Measurements from ENCODE around the gene BICD2. TPM values are rescaled to one million over a fixed set of nuclear protein-coding genes. Genes with fewer than 3 reads are reported as not detected.

The BICD2 gene
- total and polyA plus RNA-seq, 10 of the 15 experiments (the other 5 are each of a cell fraction or from before 2014, with no cell fraction given) = 5.3 to 25.5 (median 14.4) TPM

DNA sequence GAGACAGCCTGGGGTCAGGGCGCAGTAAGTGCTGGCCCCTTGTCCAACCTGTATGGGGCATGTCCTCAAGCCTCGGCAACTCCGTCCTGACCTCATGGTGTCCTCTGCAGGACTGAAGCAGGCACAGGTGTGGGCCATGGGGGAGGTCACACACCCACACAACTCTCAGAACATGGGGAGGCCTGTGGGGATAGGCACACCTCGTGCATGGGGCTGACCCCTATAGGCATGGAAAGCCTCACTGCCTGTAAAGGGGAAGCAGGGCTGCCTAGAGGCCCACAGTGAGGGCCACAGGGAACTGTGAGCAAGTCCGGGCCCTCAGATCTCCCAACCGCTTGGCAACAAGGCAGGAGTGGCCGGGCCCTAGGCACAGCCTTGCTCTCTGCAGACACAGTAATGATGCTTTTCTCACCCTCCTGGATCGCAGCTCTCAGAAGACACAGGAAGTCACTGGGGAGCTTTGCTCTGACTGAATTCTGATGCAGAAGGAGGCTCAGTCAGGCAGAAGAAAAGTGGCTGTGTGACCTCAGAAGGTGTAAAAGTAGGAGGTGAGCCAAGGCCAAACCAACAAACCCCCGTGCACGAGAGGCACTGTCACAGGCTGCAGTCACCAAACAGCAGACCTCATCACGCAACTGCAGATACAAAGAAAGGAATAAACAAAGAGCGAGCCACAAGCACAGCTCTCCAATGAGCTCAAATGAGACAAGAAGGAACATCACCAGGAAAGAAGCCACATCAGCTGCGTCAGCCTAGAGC, 100.1 kb downstream of the BICD2 start (continued):
- TF ChIP-seq STAT1 (conservative IDR thresholded peaks at IDR 0.05) (no peak), NFIC (IDR thresholded peaks at IDR 0.05; ENCODE audit: low read depth, low read length) (no peak), TCF7 (IDR thresholded peaks at IDR 0.05; ENCODE audit: borderline replicate concordance) (no peak), ATF2 (IDR thresholded peaks at IDR 0.05; ENCODE audit: low read length) (no peak), MEF2A (IDR thresholded peaks at IDR 0.05; ENCODE audit: insufficient read depth, low read depth, low read length) (no peak), SIX5 (IDR thresholded peaks at IDR 0.05; ENCODE audit: low read depth, low read length, severe bottlenecking) (no peak), SIN3A (IDR thresholded peaks at IDR 0.05; ENCODE audit: low read depth, low read length) (no peak), CREB1 (IDR thresholded peaks at IDR 0.05; ENCODE audit: low read depth) (peak; percentile 74), TAF1 (IDR thresholded peaks at IDR 0.05; ENCODE audit: borderline replicate concordance, low read depth, low read length) (no peak), IKZF2 (IDR thresholded peaks at IDR 0.05) (no peak), REST (IDR thresholded peaks at IDR 0.05; ENCODE audit: low read depth, low read length) (no peak), BHLHE40 (IDR thresholded peaks at IDR 0.05; ENCODE audit: borderline replicate concordance in 1 of 2, low read depth in 2 of 2, low read length in 1 of 2) (peak; percentile 29 to 70; a peak in 2 of 4 replicates), CEBPB (IDR thresholded peaks at IDR 0.05; ENCODE audit: borderline replicate concordance in 1 of 2, low read depth in 2 of 2, low read length in 2 of 2) (no peak)
- TF ChIP-seq, protein P1, sequence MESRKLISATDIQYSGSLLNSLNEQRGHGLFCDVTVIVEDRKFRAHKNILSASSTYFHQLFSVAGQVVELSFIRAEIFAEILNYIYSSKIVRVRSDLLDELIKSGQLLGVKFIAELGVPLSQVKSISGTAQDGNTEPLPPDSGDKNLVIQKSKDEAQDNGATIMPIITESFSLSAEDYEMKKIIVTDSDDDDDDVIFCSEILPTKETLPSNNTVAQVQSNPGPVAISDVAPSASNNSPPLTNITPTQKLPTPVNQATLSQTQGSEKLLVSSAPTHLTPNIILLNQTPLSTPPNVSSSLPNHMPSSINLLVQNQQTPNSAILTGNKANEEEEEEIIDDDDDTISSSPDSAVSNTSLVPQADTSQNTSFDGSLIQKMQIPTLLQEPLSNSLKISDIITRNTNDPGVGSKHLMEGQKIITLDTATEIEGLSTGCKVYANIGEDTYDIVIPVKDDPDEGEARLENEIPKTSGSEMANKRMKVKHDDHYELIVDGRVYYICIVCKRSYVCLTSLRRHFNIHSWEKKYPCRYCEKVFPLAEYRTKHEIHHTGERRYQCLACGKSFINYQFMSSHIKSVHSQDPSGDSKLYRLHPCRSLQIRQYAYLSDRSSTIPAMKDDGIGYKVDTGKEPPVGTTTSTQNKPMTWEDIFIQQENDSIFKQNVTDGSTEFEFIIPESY (IDR thresholded peaks at IDR 0.05) = no peak
- TF ChIP-seq, protein P2, sequence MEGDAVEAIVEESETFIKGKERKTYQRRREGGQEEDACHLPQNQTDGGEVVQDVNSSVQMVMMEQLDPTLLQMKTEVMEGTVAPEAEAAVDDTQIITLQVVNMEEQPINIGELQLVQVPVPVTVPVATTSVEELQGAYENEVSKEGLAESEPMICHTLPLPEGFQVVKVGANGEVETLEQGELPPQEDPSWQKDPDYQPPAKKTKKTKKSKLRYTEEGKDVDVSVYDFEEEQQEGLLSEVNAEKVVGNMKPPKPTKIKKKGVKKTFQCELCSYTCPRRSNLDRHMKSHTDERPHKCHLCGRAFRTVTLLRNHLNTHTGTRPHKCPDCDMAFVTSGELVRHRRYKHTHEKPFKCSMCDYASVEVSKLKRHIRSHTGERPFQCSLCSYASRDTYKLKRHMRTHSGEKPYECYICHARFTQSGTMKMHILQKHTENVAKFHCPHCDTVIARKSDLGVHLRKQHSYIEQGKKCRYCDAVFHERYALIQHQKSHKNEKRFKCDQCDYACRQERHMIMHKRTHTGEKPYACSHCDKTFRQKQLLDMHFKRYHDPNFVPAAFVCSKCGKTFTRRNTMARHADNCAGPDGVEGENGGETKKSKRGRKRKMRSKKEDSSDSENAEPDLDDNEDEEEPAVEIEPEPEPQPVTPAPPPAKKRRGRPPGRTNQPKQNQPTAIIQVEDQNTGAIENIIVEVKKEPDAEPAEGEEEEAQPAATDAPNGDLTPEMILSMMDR (IDR thresholded peaks at IDR 0.05 in 2 of 3, conservative IDR thresholded peaks at IDR 0.05 in 1 of 3; ENCODE audit: control insufficient read depth in 2 of 3, extremely low read depth in 1 of 3, insufficient read depth in 1 of 3, low read depth in 3 of 3, low read length in 3 of 3) = no peak
